Measurements from ENCODE around the gene F2RL1. TPM values are rescaled to one million over a fixed set of nuclear protein-coding genes. Genes with fewer than 3 reads are reported as not detected.

Gene F2RL1
- total and polyA plus RNA-seq, 2 of the 8 experiments (the other 6 are each of a cell fraction or from before 2014, with no cell fraction given), result 23.2 to 26.6 TPM

DNA sequence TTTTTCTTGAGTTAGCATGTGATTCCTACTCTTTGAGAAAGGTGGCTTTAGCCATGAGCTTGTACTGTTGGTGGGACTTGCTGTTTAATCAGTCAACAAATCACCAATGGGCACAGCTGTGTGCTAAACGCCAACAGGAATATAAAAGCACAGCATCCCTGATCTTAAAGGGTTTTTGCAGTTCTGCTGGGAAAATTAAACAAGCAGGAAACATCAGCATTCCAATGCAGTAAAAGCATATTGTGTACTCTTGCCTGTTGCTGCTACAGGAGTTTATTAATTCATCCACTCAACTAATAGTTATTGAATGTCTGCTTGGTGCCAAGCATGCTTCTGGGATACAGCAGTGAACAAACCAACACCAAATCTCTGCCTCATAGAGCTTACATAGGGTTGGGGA, 27.4 kb upstream of the F2RL1 start:
- Histone ChIP-seq H2BK12ac (ENCODE audit: low read depth, low read length) (no peak overlapping the region), H3K79me1 (ENCODE audit: low read depth, low read length) (no peaks in the 10 kb centered on the region), H2BK15ac (ENCODE audit: low read length) (no peak overlapping the region), H2AK5ac (ENCODE audit: low read depth, low read length) (no peak overlapping the region), H3K4me2 (ENCODE audit: insufficient read depth in 1 of 2, low read depth in 2 of 2, low read length in 2 of 2) (no peak overlapping the region), H4K5ac (ENCODE audit: insufficient read length, low read depth, low read length) (no peak overlapping the region), H2BK20ac (ENCODE audit: low read length) (no peak overlapping the region), H3K23me2 (ENCODE audit: low read depth, low read length) (no peaks in the 10 kb centered on the region), H2BK120ac (replicated peaks; ENCODE audit: low read depth, low read length) (no peak overlapping the region), H3K23ac (ENCODE audit: insufficient read length) (no peak overlapping the region), H3K14ac (ENCODE audit: insufficient read length) (no peak overlapping the region), H3K18ac (ENCODE audit: extremely low read depth, low read length) (no peak overlapping the region), H2BK5ac (ENCODE audit: low read depth, low read length) (no peak overlapping the region), H3K27me3 (replicated peaks in 1 of 4; ENCODE audit: control insufficient read depth in 3 of 4, extremely low read depth in 1 of 4, insufficient read depth in 3 of 4, low read length in 3 of 4) (no peaks in the 10 kb centered on the region), H2AFZ (ENCODE audit: low read length) (no peak overlapping the region), H3K27ac (ENCODE audit: low read depth, low read length) (no peak overlapping the region), H3K9me3 (ENCODE audit: insufficient read depth in 2 of 2, low read depth in 1 of 2, low read length in 1 of 2) (no peaks in the 10 kb centered on the region; a peak in 1 of 4 replicates), H3K4ac (replicated peaks; ENCODE audit: insufficient read length, low read depth, low read length) (no peak overlapping the region), H3K36me3 (ENCODE audit: control insufficient read depth in 2 of 4, insufficient read depth in 4 of 4, low read length in 3 of 4) (no peaks in the 10 kb centered on the region), H3K4me3 (ENCODE audit: extremely low read depth in 1 of 4, insufficient read depth in 2 of 4, low read depth in 3 of 4, low read length in 4 of 4) (no peak overlapping the region), H4K20me1 (replicated peaks in 1 of 2; ENCODE audit: control insufficient read depth in 1 of 2, insufficient read depth in 2 of 2, low read length in 2 of 2) (no peaks in the 10 kb centered on the region), H3K9ac (replicated peaks in 1 of 4; ENCODE audit: extremely low read depth in 1 of 4, low read depth in 3 of 4, low read length in 3 of 4) (no peak overlapping the region), H3K4me1 (replicated peaks in 1 of 4; ENCODE audit: control insufficient read depth in 3 of 4, insufficient read depth in 4 of 4, low read length in 3 of 4) (peaks cover 0 to 5% (median 3%) of the 10 kb centered on the region in 4 experiments; a peak in 4 of 7 replicates), H4K91ac (replicated peaks; ENCODE audit: insufficient read length, low read length) (no peak overlapping the region), H3K79me2 (ENCODE audit: control insufficient read depth in 1 of 2, insufficient read depth in 2 of 2, low read length in 2 of 2) (no peaks in the 10 kb centered on the region), H3K56ac (replicated peaks; ENCODE audit: insufficient read length, low read depth, low read length) (no peak overlapping the region), H4K8ac (ENCODE audit: extremely low read depth, insufficient read depth, low read length) (no peak overlapping the region)
- WGBS, 2 experiments (ENCODE audit: extremely low coverage in 1 of 2, insufficient coverage in 1 of 2, insufficient read length in 1 of 2, insufficient replicate concordance in 2 of 2, low coverage in 1 of 2, low lambda C conversion rate in 2 of 2, missing lambda C conversion rate in 1 of 2), result 95% methylated on average over 1 of the region's 1 CpG; no CpG with 5 or more reads in 1 of the 2 experiments
- DNase-seq (ENCODE audit: low read depth in 1 of 2, low spot score in 2 of 2) (no peak), FAIRE-seq (no peak)
- CTCF ChIA-PET (ENCODE audit: partially characterized antibody), result interaction anchor here (0.8 to 1.5 kb wide), 3 partner anchors 17 to 34 kb away, joined by 3 to 5 read pairs (median 3); no protein-coding TSS in a partner anchor
- POLR2A ChIA-PET (ENCODE audit: partially characterized antibody), result interaction anchor here (1.5 to 6.6 kb wide), 2 partner anchors 8 to 16 kb away, joined by 4 to 35 read pairs; no protein-coding TSS in a partner anchor
- no peak for TF ChIP-seq TAF1 (IDR thresholded peaks at IDR 0.05; ENCODE audit: low read depth, low read length)
- no peak for TF ChIP-seq YY1 (IDR thresholded peaks at IDR 0.05; ENCODE audit: low read depth, low read length)
- no peak for TF ChIP-seq CREB1 (IDR thresholded peaks at IDR 0.05)
- TF ChIP-seq POLR2AphosphoS5 (IDR thresholded peaks at IDR 0.05; ENCODE audit: low read depth, low read length), result no peak
- no peak for TF ChIP-seq SRF (IDR thresholded peaks at IDR 0.05; ENCODE audit: low read depth, low read length)
- TF ChIP-seq, protein P1, sequence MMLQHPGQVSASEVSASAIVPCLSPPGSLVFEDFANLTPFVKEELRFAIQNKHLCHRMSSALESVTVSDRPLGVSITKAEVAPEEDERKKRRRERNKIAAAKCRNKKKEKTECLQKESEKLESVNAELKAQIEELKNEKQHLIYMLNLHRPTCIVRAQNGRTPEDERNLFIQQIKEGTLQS (IDR thresholded peaks at IDR 0.05; ENCODE audit: insufficient read depth, low read depth, low read length), result no peak
- no peak for TF ChIP-seq BRCA1 (IDR thresholded peaks at IDR 0.05; ENCODE audit: low read depth, low read length)
